ENCODE data around the gene COMTD1. TPM values are rescaled to one million over a fixed set of nuclear protein-coding genes. Genes with fewer than 3 reads are reported as not detected.
"Not testable (repeated sequence)": the region's sequence is repeated elsewhere in the genome, so short reads cannot be mapped to it uniquely, and the experiment has no call there.

The COMTD1 gene
- total RNA-seq, 4 donors from 2014 or later: 57.1 to 115 (median 71.5) TPM

GRCh38 chr10:75209921-75210281 is 25.9 kb downstream of the COMTD1 start:
- intact Hi-C loops (cut with DNase I; ENCODE audit: low total_unique reads): no loop called here
- peak overlapping the region; percentile 49 for H3K4me3 ChIP-seq (ENCODE audit: low read depth, poor library complexity, severe bottlenecking)
- TF ChIP-seq CTCF (IDR thresholded peaks at IDR 0.05) (no peak), POLR2A (IDR thresholded peaks at IDR 0.05) (no peak)
- peak; percentile 85 to 97 for DNase-seq (ENCODE audit: low spot score in 2 of 2)
- 0 to 1% methylated on average over 17 to 19 of the region's 19 CpGs for WGBS, 2 donors

- peak in 1 of 2 donors; percentile 87 for DNase-seq (ENCODE audit: low spot score in 2 of 2)
- H3K4me3 ChIP-seq (ENCODE audit: low read depth, poor library complexity, severe bottlenecking): no peak overlapping the region
- 57 to 63% methylated on average over 16 of the region's 16 CpGs for WGBS, 2 donors
- no peak for TF ChIP-seq CTCF (IDR thresholded peaks at IDR 0.05)
- TF ChIP-seq POLR2A (IDR thresholded peaks at IDR 0.05): no peak
- intact Hi-C loops (cut with DNase I; ENCODE audit: low total_unique reads): no loop called here
Measured at GRCh38 chr10:75209086-75209920, 26.5 kb downstream of the COMTD1 start.

GRCh38 chr10:75208181-75208580 is 27.6 kb downstream of the COMTD1 start:
- TF ChIP-seq POLR2A (IDR thresholded peaks at IDR 0.05): no peak
- TF ChIP-seq CTCF (IDR thresholded peaks at IDR 0.05): no peak
- intact Hi-C loops (cut with DNase I; ENCODE audit: low total_unique reads): no loop called here
- 43 to 46% methylated on average over 4 of the region's 4 CpGs for WGBS, 2 donors
- no peak overlapping the region for H3K4me3 ChIP-seq (ENCODE audit: low read depth, poor library complexity, severe bottlenecking)
- DNase-seq (ENCODE audit: low spot score in 2 of 2): peak; percentile 48 to 81

- WGBS, 2 donors: 57 to 64% methylated on average over 1 of the region's 1 CpG
- no peak for TF ChIP-seq POLR2A (IDR thresholded peaks at IDR 0.05)
- TF ChIP-seq CTCF (IDR thresholded peaks at IDR 0.05): no peak
- H3K4me3 ChIP-seq (ENCODE audit: low read depth, poor library complexity, severe bottlenecking): no peak overlapping the region
- no peak for DNase-seq (ENCODE audit: low spot score in 2 of 2)
- intact Hi-C loops (cut with DNase I; ENCODE audit: low total_unique reads): no loop called here
Measured at GRCh38 chr10:75207857-75208144, 28.0 kb downstream of the COMTD1 start.

GRCh38 chr10:75207079-75207856 is 28.5 kb downstream of the COMTD1 start:
- TF ChIP-seq CTCF (IDR thresholded peaks at IDR 0.05): no peak
- no peak for TF ChIP-seq POLR2A (IDR thresholded peaks at IDR 0.05)
- no peak overlapping the region for H3K4me3 ChIP-seq (ENCODE audit: low read depth, poor library complexity, severe bottlenecking)
- intact Hi-C loops (cut with DNase I; ENCODE audit: low total_unique reads): no loop called here
- no peak for DNase-seq (ENCODE audit: low spot score in 2 of 2)
- WGBS, 2 donors: 61 to 79% methylated on average over 13 of the region's 13 CpGs

- intact Hi-C loops (cut with DNase I; ENCODE audit: low total_unique reads); H3K4me3 ChIP-seq (ENCODE audit: low read depth, poor library complexity, severe bottlenecking): not testable (repeated sequence)
- peak in 1 of 2 donors; percentile 50 for DNase-seq (ENCODE audit: low spot score in 2 of 2)
- WGBS, 2 donors: 82% methylated on average over 14 of the region's 14 CpGs
Measured at GRCh38 chr10:75206638-75207037, 29.1 kb downstream of the COMTD1 start.

Measured in lower leg skin (tissue), 4 donors.